HT1080 (cell line): ENCODE data around the gene CENPC. TPM values are rescaled to one million over a fixed set of nuclear protein-coding genes. Genes with fewer than 3 reads are reported as not detected.
"Not testable (repeated sequence)": the region's sequence is repeated elsewhere in the genome, so short reads cannot be mapped to it uniquely, and the experiment has no call there.

Source experiments
- DNase-seq: peaks from one replicate; pipeline ENCODE4 v3.0.0-alpha.2; 2015; ENCODE audit warnings: low read depth
- total RNA-seq: library from RNA; depleted of rRNA; stranded (reverse); fragments of >200 nt; shearing (Covaris generic); gene quantifications from 2 replicates; pipeline ENCODE4 v1.2.3, GENCODE V29; 2014

The CENPC gene
- total RNA-seq, 1 experiment from 2014 or later = 9.6 TPM

DNA sequence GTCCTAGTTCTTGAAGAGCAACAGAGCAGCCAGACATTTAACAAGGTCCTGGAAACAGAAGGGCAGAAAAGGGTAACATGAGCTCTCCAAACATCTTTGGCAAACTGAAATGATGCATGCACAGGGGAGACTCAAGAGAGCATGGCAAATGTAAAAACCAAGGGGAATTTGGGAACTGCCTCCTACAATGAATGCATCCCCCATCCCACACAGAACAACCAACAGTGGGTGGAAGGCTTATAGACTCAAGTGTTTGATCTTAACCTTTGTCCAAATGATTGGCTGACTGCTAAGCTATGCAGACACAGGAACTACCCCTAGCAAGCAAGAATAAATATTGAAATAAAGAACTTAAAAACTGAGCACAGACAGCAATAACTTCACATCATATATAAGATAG lies 74.4 kb downstream of the CENPC start:
- no peak for DNase-seq

DNA sequence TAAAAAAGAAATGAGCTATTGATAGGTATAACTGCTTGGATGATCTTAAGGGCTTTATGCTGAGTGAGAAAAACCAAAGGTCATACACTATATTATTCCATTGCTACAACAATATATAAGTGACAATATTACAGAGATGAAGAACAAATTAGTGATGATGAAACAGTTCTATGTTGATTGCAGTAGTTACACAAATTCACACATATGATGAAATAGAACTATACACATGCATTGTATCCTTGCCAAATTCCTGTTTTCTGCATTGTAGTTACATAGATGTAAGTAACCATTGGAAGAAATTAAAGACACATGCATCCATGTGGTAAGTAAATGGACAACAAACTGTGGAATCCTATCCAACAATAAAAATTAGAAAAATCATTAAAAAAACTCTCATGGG lies 76.5 kb downstream of the CENPC start:
- no peak for DNase-seq

DNA sequence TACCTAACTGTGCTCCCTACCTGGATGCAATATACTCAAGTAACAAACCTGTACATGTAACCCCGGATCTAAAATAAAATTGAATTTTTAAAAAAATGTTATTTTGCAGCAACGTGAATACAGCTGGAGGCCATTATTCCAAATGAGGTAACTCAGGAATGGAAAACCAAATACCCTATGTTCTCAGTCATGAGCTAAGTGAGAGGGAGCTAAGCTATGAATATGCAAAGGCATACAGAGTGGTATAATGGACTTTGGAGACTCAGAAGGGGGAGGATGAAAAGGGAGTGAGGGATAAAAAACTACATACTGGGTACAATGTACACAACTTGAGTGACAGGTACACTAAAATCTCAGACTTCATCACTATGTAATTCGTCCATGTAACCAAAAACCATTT lies 78.6 kb downstream of the CENPC start:
- no peak for DNase-seq

DNA sequence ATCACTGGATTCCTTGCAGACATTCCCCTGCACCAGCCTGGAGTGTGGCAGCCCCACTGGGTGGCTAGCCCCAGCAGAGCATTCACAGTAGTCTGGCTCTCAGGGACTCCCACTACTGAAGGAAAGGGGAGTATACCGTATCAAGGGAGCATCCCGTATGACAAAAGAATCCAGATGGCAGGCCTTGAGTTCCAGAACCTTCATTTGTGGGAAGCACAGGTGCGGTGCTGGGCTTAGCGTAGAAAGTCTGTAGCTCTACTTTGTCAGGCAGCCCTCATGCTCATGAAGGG lies 79.6 kb downstream of the CENPC start:
- DNase-seq = no peak

DNA sequence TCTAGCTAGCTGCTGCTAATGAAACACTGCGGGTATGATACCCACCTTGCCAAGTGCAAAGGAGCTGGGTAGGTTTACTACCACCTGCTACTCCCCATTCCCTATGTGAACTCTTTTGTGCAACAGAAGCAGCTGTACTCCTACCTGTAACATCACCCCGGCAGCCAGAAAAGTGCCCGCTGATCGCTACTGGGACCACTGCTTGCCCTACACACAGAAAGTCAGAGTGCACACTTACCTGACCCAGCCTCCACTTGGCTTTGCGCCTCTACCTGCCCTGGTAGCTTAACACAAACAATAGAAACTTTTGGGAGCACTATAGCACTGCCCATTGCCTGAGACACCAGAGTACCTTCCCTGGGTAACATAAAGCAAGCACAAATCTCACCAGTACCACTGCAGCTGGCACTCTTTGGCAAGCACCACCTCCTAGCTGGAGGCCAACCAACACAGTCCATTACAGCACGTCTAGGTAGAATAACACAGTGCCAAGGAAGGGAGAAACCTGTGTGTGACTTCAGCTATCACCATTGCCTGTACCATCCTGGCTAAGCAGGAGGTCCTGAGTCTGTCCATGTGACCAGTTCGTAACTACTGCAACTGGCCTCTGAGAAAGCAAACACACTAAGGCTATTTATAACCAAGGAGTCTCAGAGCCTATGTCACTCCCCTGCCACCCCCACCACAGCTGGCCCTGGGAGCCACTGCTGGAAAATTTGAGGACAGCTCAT lies 80.1 kb downstream of the CENPC start:
- peak; percentile 4 for DNase-seq

DNA sequence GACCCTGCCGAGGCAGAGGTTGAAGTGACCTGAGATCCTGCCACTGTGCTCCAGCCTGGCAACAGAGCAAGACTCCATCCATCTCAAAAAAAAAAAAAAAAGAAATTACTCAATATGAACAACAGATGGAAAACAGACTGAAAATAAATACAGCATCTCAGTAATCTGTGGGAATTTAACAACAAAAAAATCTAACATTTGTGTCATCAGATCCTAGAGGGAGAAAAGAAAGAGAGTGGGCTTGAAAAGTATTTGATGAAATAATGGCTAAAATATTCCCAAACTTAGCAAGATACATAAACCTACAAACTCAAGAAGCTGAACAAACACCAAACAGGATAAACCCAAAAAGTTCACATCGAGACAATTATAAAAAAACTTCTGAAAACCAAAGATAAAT lies 84.7 kb downstream of the CENPC start:
- no peak for DNase-seq

DNA sequence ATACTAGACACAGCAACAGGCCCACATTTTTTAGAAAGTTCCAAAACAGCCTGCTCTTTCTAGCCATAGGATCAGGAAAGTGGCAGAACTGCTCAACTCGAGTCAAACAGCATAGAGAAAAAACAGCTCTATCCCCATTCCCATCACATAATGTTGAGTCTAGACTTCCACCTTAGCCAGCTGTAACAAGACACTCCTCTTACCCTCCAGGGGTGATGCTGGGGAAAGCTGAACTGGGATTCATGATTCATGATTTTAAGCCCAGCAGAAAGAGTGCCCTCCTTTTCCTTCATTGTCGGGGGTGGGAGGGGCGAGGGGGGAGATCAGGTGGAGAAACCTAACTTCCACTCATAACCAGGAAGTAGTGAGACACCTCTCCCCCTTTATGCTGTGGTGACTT lies 86.1 kb downstream of the CENPC start:
- peak; percentile 23 for DNase-seq

DNA sequence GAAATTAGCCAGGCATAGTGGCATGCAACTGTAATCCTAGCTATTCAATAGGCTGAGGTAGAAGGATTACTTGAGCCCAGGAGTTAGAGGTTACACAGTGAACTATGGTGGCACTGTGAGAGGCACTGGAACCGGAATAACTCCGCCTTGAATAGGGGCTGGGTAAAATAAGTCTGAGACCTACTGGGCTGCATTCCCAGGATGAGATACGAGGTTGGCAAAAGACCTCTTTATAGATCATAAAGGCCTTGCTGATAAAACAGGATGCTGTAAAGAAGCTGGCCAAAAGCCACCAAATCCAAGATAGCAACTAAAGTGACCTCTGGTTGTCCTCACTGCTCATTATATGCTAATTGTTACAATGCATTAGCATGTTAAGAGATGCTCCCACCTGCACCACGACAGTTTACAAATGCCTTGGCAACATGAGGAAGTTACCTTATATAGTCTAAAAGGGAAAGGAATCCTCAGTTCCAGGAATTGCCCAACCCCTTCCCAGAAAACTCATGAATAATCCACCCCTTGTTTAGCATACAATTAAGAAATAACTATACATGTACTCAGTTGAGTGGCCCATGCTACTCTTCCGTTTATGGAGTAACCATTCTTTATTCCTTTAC lies 88.6 kb downstream of the CENPC start:
- no peak for DNase-seq

DNA sequence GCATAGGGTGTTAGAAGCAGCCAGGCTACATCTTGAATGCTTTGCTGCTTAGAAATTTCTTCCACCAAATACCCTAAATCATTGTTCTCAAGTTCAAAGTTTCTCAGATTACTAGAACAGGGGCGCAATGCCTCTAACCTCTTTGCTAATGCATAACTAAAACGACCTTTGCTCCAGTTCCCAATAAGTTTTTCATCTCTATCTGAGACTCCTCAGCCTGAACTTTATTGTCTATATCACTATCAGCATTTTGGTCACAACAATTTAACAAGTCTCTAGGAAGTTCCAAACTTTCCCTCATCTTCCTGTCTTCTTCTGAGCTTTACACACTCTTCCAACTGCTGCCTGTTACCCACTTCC lies 92.5 kb downstream of the CENPC start:
- not testable (repeated sequence) for DNase-seq

DNA sequence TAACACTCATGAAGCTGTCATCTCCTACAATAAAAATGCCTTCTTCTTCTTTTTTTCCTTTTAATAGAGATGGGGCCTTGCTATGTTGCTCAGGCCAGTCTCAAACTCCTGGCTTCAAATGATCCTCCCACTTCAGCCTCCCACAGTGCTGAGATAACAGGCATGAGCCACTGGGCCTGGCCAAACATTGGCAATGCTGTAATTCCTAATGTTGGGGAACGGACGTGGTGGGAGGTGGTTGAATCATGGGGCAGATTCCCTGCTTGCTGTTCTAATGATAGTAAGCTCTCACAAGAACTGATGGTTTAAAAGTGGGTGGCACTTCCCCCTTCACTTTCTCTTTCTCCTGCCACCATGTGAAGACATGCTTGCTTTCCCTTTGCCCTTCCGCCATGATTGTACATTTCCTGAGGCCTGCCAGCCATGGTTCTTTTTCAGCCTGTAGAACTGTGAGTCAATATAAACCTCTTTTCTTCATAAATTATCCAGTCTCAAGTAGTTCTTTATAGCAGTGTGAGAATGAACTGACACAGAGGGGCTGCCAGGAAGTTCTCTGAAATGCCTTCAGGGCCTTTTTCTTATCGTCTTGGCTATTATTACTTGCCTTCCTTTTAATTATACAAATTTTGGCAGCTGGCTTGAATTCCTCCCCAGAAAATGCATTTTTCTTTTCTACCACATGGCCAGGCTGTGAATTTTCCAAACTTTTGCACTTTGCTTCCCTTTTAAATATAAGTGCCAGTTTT lies 93.0 kb downstream of the CENPC start:
- no peak for DNase-seq

DNA sequence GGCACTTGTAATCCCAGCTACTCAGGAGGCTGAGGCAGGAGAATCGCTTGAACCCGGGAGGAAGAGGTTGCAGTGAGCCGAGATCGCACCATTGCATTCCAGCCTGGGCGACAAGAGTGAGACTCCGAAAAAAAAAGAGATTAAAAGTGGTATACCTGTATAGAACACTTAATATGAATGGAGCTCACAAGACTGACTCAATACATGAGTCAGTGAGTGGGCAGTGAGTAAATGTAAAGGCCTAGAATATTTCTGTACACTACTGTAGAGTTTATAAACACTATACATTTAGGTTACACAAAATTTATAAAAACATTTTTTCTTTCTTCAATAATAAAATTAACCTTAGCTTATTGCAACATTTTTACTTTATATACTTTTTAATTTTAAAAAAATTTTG lies 93.8 kb downstream of the CENPC start:
- DNase-seq = no peak

DNA sequence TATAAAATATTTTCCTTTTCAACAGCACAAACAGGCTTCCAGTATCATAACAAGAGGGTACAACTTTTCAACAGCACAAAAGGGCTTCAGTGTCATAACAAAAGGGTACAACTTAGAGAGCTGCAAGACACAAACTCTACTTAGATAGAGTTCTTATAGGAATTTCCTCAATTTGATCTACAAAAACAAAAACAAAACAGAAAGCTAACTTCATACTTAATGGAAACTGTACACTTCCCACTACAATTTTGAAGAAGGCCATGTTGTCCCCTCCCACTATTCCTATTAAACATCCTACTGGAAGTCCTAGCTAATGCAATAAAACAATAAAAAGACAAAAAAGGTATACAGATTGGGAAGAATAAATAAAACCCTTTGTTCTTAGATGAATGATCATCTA lies 96.7 kb downstream of the CENPC start:
- DNase-seq = no peak

DNA sequence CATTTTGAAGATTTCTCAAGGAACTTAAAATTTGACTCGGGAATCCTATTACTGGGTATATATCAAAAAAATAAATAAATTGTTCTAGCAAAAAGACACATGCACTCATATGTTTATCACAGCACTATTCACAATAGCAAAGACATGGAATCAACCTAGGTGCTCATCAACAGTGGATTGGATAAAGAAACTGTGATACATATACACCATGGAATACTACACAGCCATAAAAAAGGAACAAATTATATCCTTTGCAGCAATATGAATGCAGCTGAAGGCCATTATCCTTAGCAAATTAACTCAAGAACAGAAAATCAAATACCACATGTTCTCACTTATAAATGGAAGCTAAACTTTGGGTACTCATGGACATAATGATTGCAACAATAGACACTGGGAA lies 97.4 kb downstream of the CENPC start:
- DNase-seq = no peak

DNA sequence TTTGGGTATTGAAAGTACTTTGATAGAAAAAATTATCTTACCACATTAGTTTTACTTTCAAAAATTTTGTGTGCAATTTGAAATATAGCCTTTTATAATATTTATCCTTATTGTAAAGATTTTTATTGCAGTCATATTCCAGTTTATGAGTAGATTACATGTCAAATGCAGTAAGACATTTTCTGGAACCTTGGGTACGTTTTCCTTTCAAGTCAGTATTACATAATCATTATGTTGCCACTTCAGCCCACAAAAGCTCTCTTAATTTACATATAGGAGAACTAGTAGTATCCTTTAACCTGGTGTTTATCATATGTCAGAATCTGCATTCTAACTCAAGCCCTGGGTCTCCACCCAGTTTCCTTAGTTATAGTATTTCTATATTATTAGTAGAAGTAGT lies 98.5 kb downstream of the CENPC start:
- DNase-seq = no peak

DNA sequence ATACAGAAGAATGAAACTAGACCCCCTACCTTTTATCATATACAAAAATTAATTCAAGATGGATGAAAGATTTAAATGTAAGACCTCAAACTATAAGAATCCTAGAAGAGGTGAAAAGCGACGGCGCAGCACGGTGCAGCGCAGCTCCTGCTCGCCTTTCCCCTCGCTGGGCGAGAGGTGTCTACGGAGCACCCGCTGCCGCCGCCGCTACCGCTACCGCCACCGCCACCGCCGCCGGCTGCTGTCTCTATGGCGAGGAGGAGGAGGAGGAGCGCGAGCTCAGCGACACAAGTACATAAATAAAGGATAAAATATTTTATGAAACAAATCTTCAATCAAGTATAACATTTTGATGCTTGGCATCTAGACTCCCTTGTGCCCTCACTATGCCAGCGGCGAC lies 99.4 kb downstream of the CENPC start:
- not testable (repeated sequence) for DNase-seq

DNA sequence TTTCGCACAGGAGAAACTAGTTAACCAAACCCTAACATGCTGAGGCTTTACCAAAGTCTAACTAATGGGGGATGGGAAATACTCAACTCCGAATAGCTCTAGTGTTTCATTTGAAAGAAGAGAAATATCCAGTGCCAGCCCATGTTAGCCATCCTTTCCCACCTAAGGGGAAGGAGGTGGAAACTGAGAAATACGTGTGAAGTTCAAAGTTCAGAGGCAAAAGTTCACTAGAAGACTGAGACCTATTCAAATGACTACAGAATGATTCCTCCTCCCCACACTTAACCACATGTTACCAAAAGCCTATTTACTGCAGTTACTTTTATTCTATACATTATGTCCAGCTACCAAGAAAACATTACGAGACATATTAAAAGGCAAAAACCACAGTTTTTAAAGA lies 106.3 kb downstream of the CENPC start:
- no peak for DNase-seq

DNA sequence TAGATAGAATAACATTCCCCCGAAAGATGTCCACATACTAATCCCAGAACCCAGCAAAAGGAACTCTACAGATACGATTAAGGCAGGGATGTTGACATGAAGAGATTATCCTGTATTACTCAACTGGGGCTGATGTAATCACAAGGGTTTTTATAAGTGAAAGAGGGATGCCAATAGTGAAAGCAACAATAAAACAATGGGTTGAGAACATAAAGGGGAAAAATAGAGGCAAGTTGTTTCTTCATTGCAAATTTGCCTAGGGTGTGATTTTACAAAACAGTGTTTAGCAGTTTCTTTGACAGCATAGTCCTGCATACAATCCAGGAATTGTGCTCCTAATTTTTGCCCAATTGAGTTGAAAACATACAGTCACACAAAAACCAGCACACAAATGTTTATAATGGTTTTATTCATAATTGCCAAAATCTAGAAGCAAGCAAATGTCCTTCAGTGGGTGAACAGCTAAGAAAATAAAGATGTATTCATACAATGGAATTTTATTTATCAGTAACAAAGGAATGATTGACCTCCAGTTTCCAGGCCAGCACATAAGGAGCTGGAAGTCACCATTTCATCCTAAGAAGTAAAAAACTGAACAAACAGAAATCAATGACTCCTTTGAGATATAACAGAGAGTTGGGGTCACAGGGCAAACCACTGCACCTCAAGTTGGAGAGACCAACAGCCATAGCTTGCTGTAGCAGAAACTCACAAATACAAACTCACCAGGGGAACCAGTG lies 107.2 kb downstream of the CENPC start:
- peak; percentile 30 for DNase-seq

DNA sequence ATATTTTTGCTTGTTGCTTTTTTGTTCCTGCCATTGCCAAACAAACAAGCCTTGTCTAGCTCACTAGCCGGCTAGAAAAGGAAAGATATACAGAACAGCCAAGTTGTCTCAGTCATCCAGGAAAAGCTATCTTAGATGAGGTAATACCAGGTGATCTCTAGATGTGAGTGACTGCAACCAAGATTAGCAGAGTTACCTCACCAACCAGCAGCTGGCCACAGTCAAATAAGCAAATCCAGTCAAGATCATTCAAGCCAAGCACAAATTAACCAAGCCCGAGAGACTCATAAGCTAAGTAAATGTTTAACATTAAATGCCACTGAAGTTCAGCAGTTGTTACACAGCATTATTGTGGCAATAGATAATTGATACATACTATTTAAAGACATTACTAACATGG lies 108.6 kb downstream of the CENPC start:
- DNase-seq = no peak

DNA sequence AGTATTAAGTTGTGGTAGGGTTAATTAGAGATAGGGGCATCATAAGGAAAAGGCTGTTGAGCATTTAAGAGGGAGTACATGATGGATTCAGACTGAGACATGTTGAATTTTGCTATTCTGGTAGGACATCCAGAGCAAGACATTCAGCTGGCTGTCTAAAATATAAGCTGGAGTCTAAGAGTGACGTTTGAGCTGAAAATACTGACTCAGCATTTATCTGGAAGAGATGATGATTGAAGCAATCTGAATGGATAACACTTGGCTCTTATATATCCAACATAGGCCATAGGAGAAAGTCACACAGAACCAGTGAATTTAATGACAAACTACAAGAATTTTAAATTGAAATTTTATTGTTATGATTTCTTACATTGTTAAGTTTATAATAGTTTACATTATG lies 114.3 kb downstream of the CENPC start:
- no peak for DNase-seq

DNA sequence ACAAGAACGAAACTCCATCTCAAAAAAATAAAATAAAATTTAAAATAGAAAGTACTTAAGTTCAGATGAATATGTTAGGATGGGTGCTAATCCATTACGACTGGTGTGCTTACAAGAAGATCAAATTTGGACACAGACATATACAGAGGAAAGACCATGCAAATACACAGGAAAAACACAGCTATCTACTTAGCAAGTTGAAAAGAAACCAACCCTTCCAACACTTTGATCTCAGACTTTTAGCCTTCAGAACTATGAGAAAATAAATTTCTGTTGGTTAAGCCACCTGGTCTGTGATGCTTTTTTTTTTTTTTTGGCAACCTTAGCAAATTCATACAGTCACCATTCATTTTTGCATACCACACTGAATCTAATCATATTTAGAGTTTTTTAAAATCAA lies 116.5 kb downstream of the CENPC start:
- DNase-seq = no peak
